ENCODE measurements around the gene OR51B5. TPM values are rescaled to one million over a fixed set of nuclear protein-coding genes. Genes with fewer than 3 reads are reported as not detected.

OR51B5 gene
- total and polyA plus RNA-seq, 2 donors (not counting 3 experiments of a cell fraction or from before 2014, with no cell fraction given): 0.07 TPM; not detected in 1

GRCh38 chr11:5384335-5384734 is 41.0 kb upstream of the OR51B5 start:
- BruUV-seq (replicated peaks): no TSS peak
- intact Hi-C loops (cut with micrococcal nuclease): loop anchor here (5.0 kb wide), 2 partner anchors 92 to 1197 kb away; no protein-coding TSS in a partner anchor
- ChIA-PET CTCF (no interaction called here), POLR2A (no interaction called here)
- Histone ChIP-seq H3K9ac (replicated peaks; ENCODE audit: extremely low read depth, insufficient read depth, low read length) (no peak overlapping the region), H3K36me3 (ENCODE audit: control insufficient read depth in 2 of 2, extremely low read depth in 1 of 2, insufficient read depth in 2 of 2, low read length in 2 of 2) (no peaks in the 10 kb centered on the region), H4K20me1 (replicated peaks; ENCODE audit: control insufficient read depth, extremely low read depth, insufficient read depth, low read length) (no peaks in the 10 kb centered on the region), H3K4me3 (replicated peaks in 1 of 3; ENCODE audit: insufficient read depth in 1 of 3, low read depth in 1 of 3, low read length in 3 of 3) (no peak overlapping the region), H3K27me3 (ENCODE audit: control insufficient read depth in 2 of 2, insufficient read depth in 2 of 2, low read length in 2 of 2) (peaks cover 0 to 2% of the 10 kb centered on the region in 2 experiments), H3K9me3 (replicated peaks; ENCODE audit: control insufficient read depth, insufficient read depth, low read length) (no peaks in the 10 kb centered on the region), H3K9me1 (replicated peaks; ENCODE audit: control insufficient read depth, extremely low read depth, insufficient read depth, low read length) (no peaks in the 10 kb centered on the region), H3K79me2 (ENCODE audit: control insufficient read depth, insufficient read depth, low read length) (no peaks in the 10 kb centered on the region), H2AFZ (ENCODE audit: low read depth, low read length) (no peak overlapping the region), H3K27ac (ENCODE audit: insufficient read depth, low read depth, low read length) (no peak overlapping the region), H3K4me2 (ENCODE audit: insufficient read depth, low read length) (no peak overlapping the region), H3K4me1 (ENCODE audit: control insufficient read depth, extremely low read depth, insufficient read depth, low read length) (no peaks in the 10 kb centered on the region)
- no peak for DNase-seq (ENCODE audit: low read depth, low spot score)
- dilution Hi-C loops (cut with MboI; ENCODE audit: extremely low pct_ligation_motif_present, low sequenced_read_pairs): no loop called here
- FAIRE-seq: no peak
- TF ChIP-seq JUN (IDR thresholded peaks at IDR 0.05; ENCODE audit: borderline replicate concordance, insufficient read depth, insufficient read length, low read depth) (no peak), EZH2 (IDR thresholded peaks at IDR 0.05; ENCODE audit: borderline replicate concordance, low read depth, low read length, severe bottlenecking) (no peak), FOS (IDR thresholded peaks at IDR 0.05; ENCODE audit: borderline replicate concordance, insufficient read depth, low read length) (no peak), GATA2 (IDR thresholded peaks at IDR 0.05; ENCODE audit: insufficient read depth, insufficient read length, low read depth, low read length) (no peak), POLR2A (IDR thresholded peaks at IDR 0.05; ENCODE audit: low read depth, low read length) (no peak), MAX (IDR thresholded peaks at IDR 0.05; ENCODE audit: insufficient read depth, insufficient read length) (no peak), POLR2AphosphoS5 (IDR thresholded peaks at IDR 0.05; ENCODE audit: insufficient read depth, low read depth, low read length) (no peak), MYC (IDR thresholded peaks at IDR 0.05; ENCODE audit: low read depth, low read length) (no peak), CTCF (IDR thresholded peaks at IDR 0.05; ENCODE audit: extremely low read depth in 1 of 2, insufficient read depth in 1 of 2, low read depth in 1 of 2, low read length in 2 of 2) (no peak)

Measured in endothelial cell of umbilical vein (primary cell).